BLaER1 treated with 17β-estradiol and CSF1 and Interleukin-3, amounts not matched to agents 10 nM and 100 nM (cell line): ENCODE data around the gene STK4.

Source experiments
- H3K27ac ChIP-seq, 11 experiments: shearing (Covaris generic); formaldehyde crosslinking; 2 replicates each; pipeline ENCODE4 v1.8.1; 2022
- H3K27me3 ChIP-seq, 11 experiments: shearing (Covaris generic); formaldehyde crosslinking; 2 replicates each; pipeline ENCODE4 v1.8.1; 2022
- H3K36me3 ChIP-seq, 11 experiments: shearing (Covaris generic); formaldehyde crosslinking; 2 replicates each; pipeline ENCODE4 v1.8.1; 2022
- H3K4me1 ChIP-seq, 10 experiments: shearing (Covaris generic); formaldehyde crosslinking; 2 replicates each; pipeline ENCODE4 v1.8.1; 2022
- H3K4me2 ChIP-seq, 11 experiments: shearing (Covaris generic); formaldehyde crosslinking; 2 replicates each; pipeline ENCODE4 v1.8.1; 2022
- H3K4me3 ChIP-seq, 10 experiments: shearing (Covaris generic); formaldehyde crosslinking; 2 replicates each; pipeline ENCODE4 v1.8.1; 2022
- H3K9ac ChIP-seq, 11 experiments: shearing (Covaris generic); formaldehyde crosslinking; 2 replicates each; pipeline ENCODE4 v1.8.1; 2022
- H3K9me3 ChIP-seq, 11 experiments: shearing (Covaris generic); formaldehyde crosslinking; replicated peaks in 1 of 11; 2 replicates each; pipeline ENCODE4 v1.8.1; 2022
- H4K20me1 ChIP-seq, 11 experiments: shearing (Covaris generic); formaldehyde crosslinking; 2 replicates each; pipeline ENCODE4 v1.8.1; 2022
- Cebpa-rat ChIP-seq, 11 experiments: shearing (Covaris generic); IDR thresholded peaks; 2 replicates each; pipeline ENCODE4 v1.8.1; 2022

STK4 gene

DNA sequence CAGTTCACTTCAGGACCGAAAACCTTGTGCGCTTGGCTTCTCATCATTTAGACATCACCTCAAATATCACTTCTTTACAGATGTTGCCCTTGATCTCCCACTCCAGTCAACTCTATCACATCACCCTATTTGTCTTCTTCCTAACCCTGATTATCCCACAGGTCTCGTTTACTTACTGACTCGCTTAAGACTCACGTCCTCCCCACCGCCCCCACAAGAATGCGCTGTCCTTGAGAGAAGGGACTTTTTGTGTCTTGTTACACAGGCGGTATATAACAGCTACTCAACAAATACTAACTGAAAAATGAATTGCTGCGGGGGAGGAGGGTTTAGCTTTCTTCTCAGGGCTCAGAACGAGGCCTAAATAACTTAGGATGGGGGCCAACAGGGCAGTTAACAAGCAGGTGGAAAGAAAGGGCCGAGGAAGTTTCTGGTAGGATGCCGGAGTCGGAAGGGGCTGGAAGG is 6.6 kb upstream of the STK4 start:
- H3K4me2 ChIP-seq = peak overlapping the region; percentile 88 to 99 (median 93)
- peak overlapping the region; percentile 76 to 91 (median 88) for H3K9ac ChIP-seq
- H3K4me1 ChIP-seq = peaks cover 48 to 63% (median 51%) of the 10 kb centered on the region in 10 experiments
- peak overlapping the region; percentile 9 to 89 (median 82); a peak in 21 of 22 replicates for H3K27ac ChIP-seq
- H4K20me1 ChIP-seq = peaks cover 4 to 49% (median 29%) of the 10 kb centered on the region in 11 experiments; a peak in 13 of 22 replicates
- peak overlapping the region; percentile 59 to 89 (median 82) for H3K4me3 ChIP-seq
- no peak for TF ChIP-seq Cebpa-rat (IDR thresholded peaks at IDR 0.05)
- no peaks in the 10 kb centered on the region for H3K27me3 ChIP-seq
- no peaks in the 10 kb centered on the region for H3K9me3 ChIP-seq
- H3K36me3 ChIP-seq = peaks cover 15 to 41% (median 37%) of the 10 kb centered on the region in 11 experiments

DNA sequence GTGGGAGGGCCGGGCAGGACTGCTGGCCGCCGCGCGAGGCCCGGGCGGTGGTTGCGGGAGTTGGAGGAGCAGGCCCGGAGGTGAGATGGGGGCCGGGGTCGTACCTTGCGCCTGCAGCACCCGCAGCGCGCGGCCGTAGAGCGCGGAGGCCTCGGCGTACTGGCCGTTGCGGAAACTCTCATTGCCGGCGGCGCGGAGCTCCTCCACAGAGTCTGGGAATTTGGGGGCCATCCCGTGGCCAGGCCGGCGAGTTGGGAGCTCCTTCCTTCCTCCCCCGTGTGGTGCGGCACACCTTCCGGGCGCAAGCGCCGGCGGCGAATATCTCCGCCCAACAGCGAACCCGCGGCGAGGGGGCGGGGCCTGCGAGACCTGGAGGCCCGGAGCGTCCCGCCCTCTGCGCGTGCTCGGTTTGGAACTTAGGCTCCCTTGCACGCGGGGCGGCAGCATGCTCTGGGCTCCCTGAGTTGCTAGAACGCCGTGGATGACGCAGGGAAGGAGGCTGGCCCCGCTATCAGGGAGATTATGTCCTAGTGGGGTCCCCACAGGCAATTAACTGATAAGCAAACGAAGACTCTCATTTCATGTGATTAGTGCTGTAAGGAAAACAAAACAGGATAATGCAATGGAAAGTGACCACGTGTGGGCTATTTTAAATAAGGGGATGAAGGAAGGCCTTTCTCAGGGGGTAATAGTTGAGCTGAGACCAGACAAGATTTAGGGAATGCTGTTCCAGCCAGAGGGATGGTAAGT is 6.0 kb upstream of the STK4 start, which contains the start of gene TOMM34:
TSS of gene TOMM34 (minus strand) at position 295 of the 750 bp plus-strand sequence. CDS start at position 231, 64 bp downstream.
- peaks cover 11 to 35% (median 31%) of the 10 kb centered on the region in 11 experiments; a peak in 20 of 22 replicates for H3K36me3 ChIP-seq
- no peaks in the 10 kb centered on the region for H3K9me3 ChIP-seq
- peak within 1 kb of the TSS; percentile 59 to 89 (median 82) for H3K4me3 ChIP-seq
- peak within 1 kb of the TSS; percentile 9 to 89 (median 82); a peak in 21 of 22 replicates for H3K27ac ChIP-seq
- H4K20me1 ChIP-seq = peaks cover 0 to 43% (median 26%) of the 10 kb centered on the region in 11 experiments; a peak in 13 of 22 replicates
- peak within 1 kb of the TSS; percentile 76 to 91 (median 88) for H3K9ac ChIP-seq
- H3K27me3 ChIP-seq = no peaks in the 10 kb centered on the region
- H3K4me2 ChIP-seq = peak within 1 kb of the TSS; percentile 88 to 99 (median 93)
- H3K4me1 ChIP-seq = peaks cover 41 to 58% (median 46%) of the 10 kb centered on the region in 10 experiments
- TF ChIP-seq Cebpa-rat (IDR thresholded peaks at IDR 0.05) = no peak

DNA sequence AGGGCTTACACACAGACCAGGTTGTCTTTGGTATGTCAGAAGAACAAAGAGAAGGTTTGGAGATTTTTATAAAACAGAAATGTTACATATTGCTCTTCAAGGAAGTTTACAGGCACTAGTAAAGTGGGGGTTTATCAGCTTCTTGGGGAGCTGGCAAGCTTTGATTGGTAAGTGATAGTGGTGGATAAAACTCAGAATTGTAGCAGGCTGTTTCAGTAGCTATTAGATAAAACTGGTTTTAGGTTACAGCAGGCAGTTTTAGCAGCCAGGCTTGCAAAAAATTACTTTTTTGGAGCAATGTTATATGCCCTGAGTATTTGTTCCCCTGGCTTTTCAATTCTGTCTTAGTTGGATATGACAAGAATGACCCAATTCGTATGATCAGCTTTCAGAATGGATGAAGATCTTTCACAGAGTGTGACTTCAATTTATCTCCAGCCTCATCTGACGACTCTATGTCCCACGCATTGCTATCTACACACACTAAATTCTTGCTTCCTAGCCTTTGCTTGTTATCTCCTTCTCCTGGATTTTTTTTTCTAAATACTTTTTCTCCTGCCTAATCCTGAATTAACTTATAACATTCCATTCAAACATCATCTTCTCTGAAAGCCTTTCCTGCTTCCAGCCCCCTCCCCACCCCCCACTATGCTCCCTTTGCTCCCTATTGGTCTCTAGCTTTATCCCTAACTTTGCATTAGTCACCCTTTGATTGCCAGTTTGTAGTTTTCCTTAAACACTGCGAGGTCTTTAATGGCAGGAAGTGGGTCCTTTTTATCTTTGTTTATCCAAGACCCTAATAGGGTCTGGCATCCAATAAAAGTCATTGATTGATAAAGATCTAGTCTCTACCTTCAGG is 5.1 kb upstream of the STK4 start:
- peaks cover 0 to 33% (median 24%) of the 10 kb centered on the region in 11 experiments; a peak in 13 of 22 replicates for H4K20me1 ChIP-seq
- peaks cover 3 to 25% (median 21%) of the 10 kb centered on the region in 11 experiments; a peak in 20 of 22 replicates for H3K36me3 ChIP-seq
- H3K9ac ChIP-seq = no peak overlapping the region; a peak in 1 of 22 replicates
- peak overlapping the region in 1 of 11 experiments; percentile 84; a peak in 1 of 22 replicates for H3K27ac ChIP-seq
- H3K4me3 ChIP-seq = peak overlapping the region in 2 of 10 experiments; percentile 77 to 85; a peak in 2 of 20 replicates
- no peaks in the 10 kb centered on the region for H3K27me3 ChIP-seq
- TF ChIP-seq Cebpa-rat (IDR thresholded peaks at IDR 0.05) = no peak
- peaks cover 38 to 56% (median 44%) of the 10 kb centered on the region in 10 experiments for H3K4me1 ChIP-seq
- no peaks in the 10 kb centered on the region for H3K9me3 ChIP-seq
- H3K4me2 ChIP-seq = peak overlapping the region; percentile 88 to 99 (median 93); a peak in 18 of 22 replicates

DNA sequence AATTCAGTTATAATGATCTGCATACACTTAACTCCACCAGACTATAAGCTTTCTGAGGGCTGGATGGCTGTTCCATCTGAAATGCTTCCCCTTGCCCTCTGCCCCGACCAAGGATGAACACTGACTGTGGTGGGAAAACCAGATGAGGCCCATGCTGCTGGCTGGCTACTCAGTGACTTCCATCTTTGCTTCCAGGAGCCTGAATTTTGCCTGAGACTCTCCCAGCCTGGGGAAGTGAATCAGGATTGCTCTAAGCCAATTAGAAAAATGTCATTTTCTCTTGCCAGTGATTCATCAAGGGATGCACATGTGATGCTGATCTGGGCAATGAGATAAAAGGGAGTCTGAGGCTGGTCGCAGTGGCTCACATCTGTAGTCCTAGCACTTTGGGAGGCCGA is 4.4 kb upstream of the STK4 start:
- Histone ChIP-seq H3K27ac (no peak overlapping the region), H3K27me3 (no peaks in the 10 kb centered on the region), H3K36me3 (peaks cover 0 to 21% (median 17%) of the 10 kb centered on the region in 11 experiments; a peak in 20 of 22 replicates), H3K9ac (no peak overlapping the region), H3K4me3 (no peak overlapping the region), H3K4me2 (no peak overlapping the region), H3K9me3 (no peaks in the 10 kb centered on the region), H3K4me1 (peaks cover 39 to 51% (median 41%) of the 10 kb centered on the region in 10 experiments), H4K20me1 (peaks cover 0 to 29% (median 22%) of the 10 kb centered on the region in 11 experiments; a peak in 12 of 22 replicates)
- TF ChIP-seq Cebpa-rat (IDR thresholded peaks at IDR 0.05) = no peak

- Histone ChIP-seq H3K9me3 (no peaks in the 10 kb centered on the region), H3K27me3 (no peaks in the 10 kb centered on the region), H3K27ac (no peak overlapping the region; a peak in 1 of 22 replicates), H3K4me1 (peaks cover 35 to 48% (median 42%) of the 10 kb centered on the region in 10 experiments), H3K4me3 (no peak overlapping the region), H3K36me3 (peaks cover 0 to 15% (median 11%) of the 10 kb centered on the region in 11 experiments; a peak in 19 of 22 replicates), H3K9ac (no peak overlapping the region), H3K4me2 (peak overlapping the region in 1 of 11 experiments; percentile 11; a peak in 2 of 22 replicates), H4K20me1 (peaks cover 0 to 23% (median 16%) of the 10 kb centered on the region in 11 experiments; a peak in 12 of 22 replicates)
- no peak for TF ChIP-seq Cebpa-rat (IDR thresholded peaks at IDR 0.05)
Observed at GRCh38 chr20:44962483-44962882, 3.8 kb upstream of the STK4 start.

DNA sequence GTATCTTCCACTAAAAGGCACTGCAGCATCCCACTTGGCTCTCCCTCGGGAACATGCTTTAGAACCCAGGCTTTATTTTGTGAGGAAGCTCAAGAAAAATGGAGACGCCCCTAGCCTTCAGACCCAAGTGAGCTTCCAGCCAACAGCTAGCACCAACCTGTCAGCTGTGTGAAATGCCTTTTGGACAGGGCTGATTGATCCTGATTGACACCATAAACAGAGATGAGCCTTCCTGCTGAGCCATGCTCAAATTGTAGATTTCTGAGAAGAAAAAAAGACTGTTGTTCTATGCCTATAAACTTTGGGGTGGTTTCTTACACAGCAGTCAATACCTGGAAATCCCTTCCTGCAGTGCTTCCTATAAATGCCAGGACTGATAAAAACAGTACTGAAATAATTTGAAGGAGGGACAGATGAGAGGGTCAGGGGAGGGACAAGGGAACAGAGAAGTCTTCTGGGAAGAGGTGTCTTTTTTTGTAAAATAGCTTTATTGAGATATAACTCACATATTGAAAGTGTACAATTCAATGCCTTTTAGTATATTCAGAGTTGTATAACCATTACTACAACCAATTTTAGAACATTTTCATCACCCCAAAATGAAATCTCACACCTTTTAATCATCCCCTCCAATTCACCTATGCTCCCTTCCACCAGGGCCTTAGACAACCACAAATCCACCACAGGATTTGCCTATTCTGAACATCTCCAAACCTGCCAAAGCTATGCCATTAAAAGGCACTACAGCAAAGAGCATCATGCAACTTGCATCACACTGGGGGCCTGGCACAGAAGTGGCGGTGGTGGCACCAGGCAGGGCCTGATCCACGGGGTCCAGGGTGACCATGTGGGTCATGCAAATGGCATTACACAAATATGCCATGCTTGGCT is 2.7 kb upstream of the STK4 start:
- no peak overlapping the region for H3K27ac ChIP-seq
- 0 out of 22 replicates have a peak overlapping the region, but pooled peaks of 1 of the 11 experiments have one; percentile 0 for H3K4me2 ChIP-seq
- H4K20me1 ChIP-seq = peaks cover 0 to 22% (median 16%) of the 10 kb centered on the region in 11 experiments; a peak in 13 of 22 replicates
- H3K4me1 ChIP-seq = peaks cover 35 to 48% (median 43%) of the 10 kb centered on the region in 10 experiments
- no peak for TF ChIP-seq Cebpa-rat (IDR thresholded peaks at IDR 0.05)
- peaks cover 0 to 7% (median under 1%) of the 10 kb centered on the region in 11 experiments; a peak in 11 of 22 replicates for H3K36me3 ChIP-seq
- no peaks in the 10 kb centered on the region for H3K27me3 ChIP-seq
- no peak overlapping the region for H3K9ac ChIP-seq
- no peak overlapping the region for H3K4me3 ChIP-seq
- no peaks in the 10 kb centered on the region for H3K9me3 ChIP-seq

GRCh38 chr20:44965651-44966029 is 672 bp upstream of the STK4 start:
- Histone ChIP-seq H3K36me3 (peaks cover 0 to 8% (median 0%) of the 10 kb centered on the region in 11 experiments; a peak in 1 of 22 replicates), H3K27ac (peak overlapping the region; percentile 68 to 87 (median 82)), H4K20me1 (peaks cover 0 to 27% (median 19%) of the 10 kb centered on the region in 11 experiments; a peak in 12 of 22 replicates), H3K9me3 (no peaks in the 10 kb centered on the region), H3K4me3 (peak overlapping the region; percentile 90 to 98 (median 94)), H3K4me1 (peaks cover 43 to 57% (median 51%) of the 10 kb centered on the region in 10 experiments), H3K9ac (peak overlapping the region; percentile 83 to 89 (median 88)), H3K4me2 (peak overlapping the region; percentile 86 to 98 (median 94)), H3K27me3 (no peaks in the 10 kb centered on the region)
- TF ChIP-seq Cebpa-rat (IDR thresholded peaks at IDR 0.05) = no peak
